B cell (primary cell): Measurements from ENCODE around the gene XIRP2. TPM values are rescaled to one million over a fixed set of nuclear protein-coding genes. Genes with fewer than 3 reads are reported as not detected.

Source experiments
- ATAC-seq: fragments of 200-7000 bp; cut with Tn5 transposase; one replicate; pipeline ENCODE4 v1.10.0; 2021; ENCODE audit warnings: low read depth, mild to moderate bottlenecking, moderate number of reproducible peaks, moderate library complexity
- CTCF ChIA-PET: fragments of 350-600 bp; sonication (Branson Sonifier 250); formaldehyde crosslinking; loops from one replicate; lab custom pipeline; 2021; ENCODE audit warnings: antibody characterized with exemption, inconsistent platforms; lab: Charles Lee
- POLR2A ChIA-PET: fragments of 350-600 bp; sonication (Branson Sonifier 250); formaldehyde crosslinking; loops from one replicate; lab custom pipeline; 2021; ENCODE audit warnings: antibody characterized with exemption; lab: Charles Lee
- DNase-seq: peaks from one replicate; pipeline ENCODE4 v3.0.0; 2013
- H2AFZ ChIP-seq: 2 replicates; pipeline ENCODE4 v1.6.1; 2012; ENCODE audit warnings: mild to moderate bottlenecking, low read depth, low read length; ENCODE audit not compliant: insufficient read depth, poor library complexity, severe bottlenecking
- H3K27ac ChIP-seq, 2 donors: 1 replicate in 1 of 2; 2 replicates in 1 of 2; pipeline ENCODE4 v1.5.1; 2012 to 2013; ENCODE audit warnings: low read length in 2 of 2, mild to moderate bottlenecking in 2 of 2, moderate library complexity in 1 of 2
- H3K27me3 ChIP-seq, 4 experiments: fragments of 200-600 bp in 1 of 4; sonication (generic) in 1 of 4; replicated peaks in 1 of 4; 1 replicate in 2 of 4; 2 replicates in 2 of 4; pipeline versions ENCODE4 v1.6.1 to v1.7.0; 2013 to 2016; ENCODE audit warnings: low read length in 3 of 4, mild to moderate bottlenecking in 2 of 4, mixed read lengths in 1 of 4, moderate library complexity in 1 of 4; ENCODE audit not compliant: insufficient read depth in 4 of 4, control insufficient read depth in 3 of 4; ENCODE audit errors: control extremely low read depth in 1 of 4
- H3K36me3 ChIP-seq, 2 experiments: replicated peaks in 1 of 2; 1 replicate in 1 of 2; 2 replicates in 1 of 2; pipeline versions ENCODE4 v1.6.1 to v1.7.1; 2013; ENCODE audit warnings: low read length in 1 of 2; ENCODE audit not compliant: insufficient read depth in 2 of 2, control insufficient read depth in 1 of 2; ENCODE audit errors: control extremely low read depth in 1 of 2, extremely low read depth in 1 of 2
- H3K4me1 ChIP-seq, 2 donors: fragments of 200-600 bp in 1 of 2; sonication (generic) in 1 of 2; 1 replicate in 1 of 2; 2 replicates in 1 of 2; pipeline versions ENCODE4 v1.5.1 to v1.6.1; 2013 to 2017; ENCODE audit warnings: low read length in 2 of 2; ENCODE audit not compliant: control insufficient read depth in 2 of 2, insufficient read depth in 2 of 2
- H3K4me2 ChIP-seq: replicated peaks from 2 replicates; pipeline ENCODE3; 2012; ENCODE audit warnings: mild to moderate bottlenecking, low read depth, low read length; ENCODE audit not compliant: poor library complexity, severe bottlenecking
- H3K4me3 ChIP-seq, 5 experiments: fragments of 200-600 bp in 1 of 5; sonication (generic) in 1 of 5; 1 replicate in 3 of 5; 2 replicates in 2 of 5; pipeline versions ENCODE4 v1.5.1 to v1.7.0; 2011 to 2016; ENCODE audit warnings: low read length in 4 of 5, mild to moderate bottlenecking in 4 of 5, low read depth in 2 of 5, control low read depth in 1 of 5, moderate library complexity in 1 of 5; ENCODE audit not compliant: insufficient read depth in 1 of 5; ENCODE audit errors: control extremely low read depth in 1 of 5, extremely low read depth in 1 of 5
- H3K79me2 ChIP-seq: fragments of 200-600 bp; sonication (generic); one replicate; pipeline ENCODE4 v1.6.0; 2016; ENCODE audit warnings: low read length; ENCODE audit not compliant: control insufficient read depth, insufficient read depth
- H3K9ac ChIP-seq: fragments of 200-600 bp; sonication (generic); 2 replicates; pipeline ENCODE4 v1.6.1; 2017; ENCODE audit warnings: mild to moderate bottlenecking, low read length, moderate library complexity
- H3K9me3 ChIP-seq, 3 donors: one replicate each; pipeline versions ENCODE4 v1.6.1 to v1.7.1; 2013; ENCODE audit warnings: low read length in 2 of 3; ENCODE audit not compliant: control insufficient read depth in 2 of 3, insufficient read depth in 1 of 3; ENCODE audit errors: control extremely low read depth in 1 of 3
- H4K20me1 ChIP-seq: 2 replicates; pipeline ENCODE4 v1.6.0; 2012; ENCODE audit warnings: mild to moderate bottlenecking, low read length; ENCODE audit not compliant: insufficient read depth, control insufficient read depth, poor library complexity, severe bottlenecking
- H3K27ac Mint-ChIP-seq: one replicate; pipeline ENCODE4 v1.8.0; 2021; ENCODE audit warnings: mixed read lengths
- H3K27me3 Mint-ChIP-seq: one replicate; pipeline ENCODE4 v1.8.0; 2021; ENCODE audit warnings: mixed read lengths
- H3K4me1 Mint-ChIP-seq: one replicate; pipeline ENCODE4 v1.8.0; 2021; ENCODE audit warnings: mixed read lengths
- H3K4me3 Mint-ChIP-seq: one replicate; pipeline ENCODE4 v1.8.0; 2021; ENCODE audit warnings: mixed read lengths
- H3K9me3 Mint-ChIP-seq: one replicate; pipeline ENCODE4 v1.8.0; 2022; ENCODE audit warnings: mixed read lengths; ENCODE audit not compliant: insufficient read depth
- EZH2 ChIP-seq: IDR thresholded peaks from 2 replicates; pipeline ENCODE4 v1.6.1; 2012; ENCODE audit warnings: borderline replicate concordance, low read depth, mild to moderate bottlenecking, moderate library complexity, low read length; ENCODE audit not compliant: insufficient read depth, poor library complexity, severe bottlenecking
- WGBS: methylation state at CpG from one replicate; pipeline ENCODE4 v1.1.5; 2013; ENCODE audit warnings: missing lambda C conversion rate; ENCODE audit not compliant: insufficient coverage; 5-methylcytosine and 5-hydroxymethylcytosine counted together
- intact Hi-C: fragments of 100-400 bp; cut with micrococcal nuclease; formaldehyde crosslinking; loops from one replicate; pipeline ENCODE4 v1.10.0; 2022
- polyA plus RNA-seq: library from polyadenylated mRNA; depleted of rRNA; stranded (reverse); fragments of >200 nt; gene quantifications from 2 replicates; pipeline ENCODE4 v1.2.3, GENCODE V29; 2012
- total RNA-seq, 2 donors: library from RNA; stranded (reverse); fragments of 120-200 nt in 1 of 2; gene quantifications; 1 replicate in 1 of 2; 2 replicates in 1 of 2; pipeline versions ENCODE4 v1.2.3 to v1.2.4, GENCODE V29; 2013 to 2022
- TF ChIP-seq, protein P1 (sequence below): fragments of 200-600 bp; IDR thresholded peaks from one replicate; pipeline ENCODE4 v1.8.0; 2022; ENCODE audit warnings: antibody characterized with exemption, mild to moderate bottlenecking

XIRP2 gene
- total and polyA plus RNA-seq, 2 donors (not counting 1 experiment from before 2014, with no cell fraction given), result not detected

DNA sequence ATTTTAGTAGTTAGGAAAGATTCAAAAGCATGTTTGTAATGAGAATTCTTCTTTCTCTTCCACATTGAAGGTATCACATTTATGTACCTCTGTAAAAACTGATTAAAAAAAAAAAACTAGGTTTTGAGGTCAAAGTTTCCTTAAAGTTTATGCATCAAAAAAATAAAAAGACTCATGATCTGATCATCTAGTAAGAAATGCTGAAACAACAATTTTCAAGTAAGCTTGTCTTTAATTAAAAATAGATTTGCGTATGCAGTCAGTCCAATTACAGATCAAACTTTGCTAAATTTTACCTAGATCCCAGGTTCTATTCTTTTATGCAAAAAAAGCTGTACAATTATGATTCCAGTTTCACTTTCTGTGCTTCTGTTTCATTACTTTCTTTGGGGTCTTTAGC, 409.0 kb downstream of the XIRP2 start:
- Histone ChIP-seq H3K79me2 (no peaks in the 10 kb centered on the region), H3K4me3 (no peak overlapping the region), H3K4me1 (peaks cover 15 to 20% of the 10 kb centered on the region in 2 donors), H3K27me3 (peaks cover 0 to 25% (median 20%) of the 10 kb centered on the region in 4 experiments), H3K36me3 (no peaks in the 10 kb centered on the region), H4K20me1 (no peaks in the 10 kb centered on the region), H2AFZ (no peak overlapping the region), H3K9ac (no peak overlapping the region), H3K9me3 (peaks cover 0 to 14% (median 1%) of the 10 kb centered on the region in 3 donors), H3K4me2 (no peak overlapping the region), H3K27ac (no peak overlapping the region)
- no peak for ATAC-seq
- CTCF ChIA-PET, result interaction anchor here (0.6 kb wide), 1 partner anchor 779 kb away, joined by 3 read pairs; no protein-coding TSS in a partner anchor
- Mint-ChIP-seq H3K4me3 (no peak overlapping the region), H3K4me1 (peaks cover 12% of the 10 kb centered on the region), H3K27me3 (peaks cover 30% of the 10 kb centered on the region), H3K27ac (no peak overlapping the region), H3K9me3 (no peaks in the 10 kb centered on the region)
- WGBS, result no CpG with 5 or more reads among the region's 1 CpG
- POLR2A ChIA-PET, result no interaction called here
- no peak for DNase-seq
- intact Hi-C loops, result no loop called here
- TF ChIP-seq, protein P1, sequence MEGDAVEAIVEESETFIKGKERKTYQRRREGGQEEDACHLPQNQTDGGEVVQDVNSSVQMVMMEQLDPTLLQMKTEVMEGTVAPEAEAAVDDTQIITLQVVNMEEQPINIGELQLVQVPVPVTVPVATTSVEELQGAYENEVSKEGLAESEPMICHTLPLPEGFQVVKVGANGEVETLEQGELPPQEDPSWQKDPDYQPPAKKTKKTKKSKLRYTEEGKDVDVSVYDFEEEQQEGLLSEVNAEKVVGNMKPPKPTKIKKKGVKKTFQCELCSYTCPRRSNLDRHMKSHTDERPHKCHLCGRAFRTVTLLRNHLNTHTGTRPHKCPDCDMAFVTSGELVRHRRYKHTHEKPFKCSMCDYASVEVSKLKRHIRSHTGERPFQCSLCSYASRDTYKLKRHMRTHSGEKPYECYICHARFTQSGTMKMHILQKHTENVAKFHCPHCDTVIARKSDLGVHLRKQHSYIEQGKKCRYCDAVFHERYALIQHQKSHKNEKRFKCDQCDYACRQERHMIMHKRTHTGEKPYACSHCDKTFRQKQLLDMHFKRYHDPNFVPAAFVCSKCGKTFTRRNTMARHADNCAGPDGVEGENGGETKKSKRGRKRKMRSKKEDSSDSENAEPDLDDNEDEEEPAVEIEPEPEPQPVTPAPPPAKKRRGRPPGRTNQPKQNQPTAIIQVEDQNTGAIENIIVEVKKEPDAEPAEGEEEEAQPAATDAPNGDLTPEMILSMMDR, result no peak
- TF ChIP-seq EZH2, result no peak

DNA sequence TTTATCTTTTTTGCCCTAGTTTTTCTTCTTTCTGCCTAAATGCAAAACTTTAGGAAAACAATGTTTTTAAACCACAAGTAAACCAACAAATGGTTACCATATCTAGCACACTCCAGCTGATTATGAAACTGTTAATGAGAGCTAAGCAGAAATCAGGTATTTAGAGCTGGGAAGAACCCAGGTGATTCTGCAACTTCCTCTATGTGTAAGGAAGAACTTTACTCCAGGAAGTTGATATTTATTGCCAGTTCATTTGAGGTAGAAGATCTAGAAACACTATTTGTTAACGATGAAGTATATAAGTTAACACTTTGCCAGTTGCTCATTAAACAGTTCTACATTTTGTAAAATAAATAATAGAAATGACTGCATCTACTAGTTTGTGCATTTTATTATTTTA, 409.7 kb downstream of the XIRP2 start:
- no peak for ATAC-seq
- peaks cover 0 to 14% (median 1%) of the 10 kb centered on the region in 3 donors for H3K9me3 ChIP-seq

More for the DNA sequence above, 409.7 kb downstream of the XIRP2 start:
- DNase-seq, result no peak
- WGBS, result no CpG with 5 or more reads among the region's 1 CpG
- Histone ChIP-seq H3K79me2 (no peaks in the 10 kb centered on the region), H3K36me3 (no peaks in the 10 kb centered on the region), H4K20me1 (no peaks in the 10 kb centered on the region), H3K4me1 (peaks cover 15 to 20% of the 10 kb centered on the region in 2 donors), H3K4me2 (no peak overlapping the region), H3K9ac (no peak overlapping the region), H3K27me3 (peaks cover 0 to 21% (median 20%) of the 10 kb centered on the region in 4 experiments), H3K27ac (no peak overlapping the region), H3K4me3 (no peak overlapping the region), H2AFZ (no peak overlapping the region)
- no peaks in the 10 kb centered on the region for H3K9me3 Mint-ChIP-seq
- peaks cover 11% of the 10 kb centered on the region for H3K4me1 Mint-ChIP-seq
- H3K27me3 Mint-ChIP-seq, result peaks cover 29% of the 10 kb centered on the region
- no peak for TF ChIP-seq EZH2
- TF ChIP-seq, protein P1, result no peak
- intact Hi-C loops, result no loop called here
- ChIA-PET CTCF (no interaction called here), POLR2A (no interaction called here)
- H3K4me3 Mint-ChIP-seq, result no peak overlapping the region
- H3K27ac Mint-ChIP-seq, result no peak overlapping the region
